HG02973 (cell line): ENCODE measurements around the gene EHMT1.
"Not testable (repeated sequence)": the region's sequence is repeated elsewhere in the genome, so short reads cannot be mapped to it uniquely, and the experiment has no call there.

ENCODE experiments used
- ATAC-seq: cut with Tn5 transposase; IDR thresholded peaks from one replicate; pipeline ENCODE4 v1.9.1; 2021; ENCODE audit warnings: moderate library complexity; ENCODE audit not compliant: unreplicated experiment

EHMT1 gene

GRCh38 chr9:137800196-137801022 is 181.6 kb downstream of the EHMT1 start:
- no peak for ATAC-seq

- ATAC-seq, result no peak
These were observed 182.2 kb downstream of the EHMT1 start for GRCh38 chr9:137801023-137801319.

DNA sequence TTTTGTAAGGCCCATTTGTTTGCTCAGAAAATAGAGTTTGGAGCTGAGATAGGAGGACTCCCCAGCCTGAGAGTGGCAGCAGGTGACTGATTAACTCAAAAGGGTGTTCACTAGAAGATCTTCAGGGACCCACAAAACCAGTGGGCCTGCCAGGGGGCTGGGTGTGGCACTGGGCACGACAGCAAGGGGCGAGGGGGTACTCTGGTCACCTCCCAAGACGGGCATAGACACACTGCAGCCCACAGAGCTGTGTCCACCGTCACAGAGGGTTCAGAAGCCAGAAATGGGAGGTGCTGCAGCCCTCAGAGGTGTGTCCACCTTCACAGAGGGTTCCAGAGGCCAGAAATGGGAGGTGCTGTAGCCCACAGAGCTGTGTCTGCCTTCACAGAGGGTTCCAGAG is 183.2 kb downstream of the EHMT1 start:
- ATAC-seq, result no peak

DNA sequence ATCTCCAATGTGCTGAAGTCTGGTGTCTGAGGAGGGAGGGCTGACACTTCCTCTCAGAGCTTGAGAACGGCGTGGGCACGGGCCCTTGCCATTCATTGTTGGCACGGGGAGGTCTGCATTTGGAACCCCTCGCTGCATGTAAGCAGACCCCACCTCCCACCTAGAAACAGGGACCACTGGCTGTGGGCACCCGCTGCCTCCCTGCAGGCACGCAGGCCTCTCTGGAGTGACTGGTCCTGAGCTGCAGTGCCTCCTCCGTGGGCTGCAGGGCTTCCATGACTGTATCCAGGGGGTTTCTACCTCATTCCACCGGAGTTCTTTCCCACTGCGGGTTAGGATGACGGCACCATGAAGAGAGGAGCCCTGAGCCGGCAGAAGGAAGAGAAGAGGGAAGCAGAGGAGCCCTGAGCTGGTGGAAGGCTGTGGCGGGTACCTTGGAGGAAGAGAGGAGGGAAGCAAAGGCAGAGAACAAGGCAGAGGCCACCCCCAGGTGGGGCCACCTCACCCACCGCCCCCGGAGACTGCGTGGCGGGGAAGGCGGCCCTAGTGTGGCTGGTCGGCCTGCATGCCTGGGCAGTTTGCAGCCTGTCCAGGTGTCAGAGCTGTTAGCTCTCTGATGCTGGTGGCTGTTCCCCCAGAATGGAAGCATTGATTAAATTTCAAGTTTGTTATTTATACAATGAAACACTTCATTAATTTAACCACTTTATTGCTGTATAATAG is 183.9 kb downstream of the EHMT1 start:
- ATAC-seq, result no peak

GRCh38 chr9:137804908-137805630 is 186.3 kb downstream of the EHMT1 start:
- no peak for ATAC-seq

DNA sequence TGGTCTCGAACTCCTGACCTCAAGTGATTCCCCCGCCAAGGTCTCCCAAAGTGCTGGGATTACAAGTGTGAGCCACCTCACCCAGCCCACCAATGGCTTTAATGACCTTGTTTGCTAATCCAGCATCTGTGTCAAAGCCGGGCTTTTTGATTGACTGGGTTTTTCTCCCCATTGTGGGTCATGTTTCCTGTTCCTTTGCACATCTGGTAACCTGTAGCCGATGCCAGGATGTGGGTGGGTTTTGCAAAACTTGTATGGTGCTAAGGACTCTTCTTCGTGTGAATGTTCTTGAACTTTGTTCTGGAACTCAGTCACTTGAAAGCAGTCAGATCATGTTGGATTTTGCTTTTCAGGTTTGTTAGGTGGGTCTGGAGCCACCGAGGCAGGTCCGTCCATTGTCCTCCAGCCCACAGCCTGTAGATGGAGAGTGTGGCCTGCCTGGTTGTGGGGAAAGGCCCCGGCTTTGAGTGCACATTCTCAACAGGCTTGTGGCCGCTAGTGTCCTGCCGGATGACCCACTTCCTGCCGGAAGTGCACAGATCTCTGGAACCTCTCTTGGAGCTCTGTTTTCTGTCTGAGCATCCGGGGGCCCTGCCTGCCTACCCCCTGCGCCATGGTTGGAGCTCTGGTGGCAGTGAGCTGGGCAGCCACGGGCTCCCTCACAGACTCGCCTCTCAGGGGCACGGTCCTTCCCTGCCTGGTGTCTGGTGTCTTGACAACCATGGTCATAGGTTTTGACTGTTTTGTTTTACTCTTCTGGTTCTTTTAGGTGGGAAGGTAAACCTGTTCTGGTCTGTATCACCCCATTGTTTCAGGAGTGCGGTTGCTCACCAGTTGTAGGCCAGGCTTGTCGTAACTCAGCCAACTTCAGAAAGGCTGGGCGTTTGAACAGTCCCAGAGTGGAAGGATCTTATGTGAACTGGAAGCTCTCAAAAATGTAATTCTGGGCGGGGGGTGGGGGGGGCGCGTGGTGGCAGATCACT is 189.2 kb downstream of the EHMT1 start:
- ATAC-seq, result no peak

- no peak for ATAC-seq
These were observed 190.3 kb downstream of the EHMT1 start for GRCh38 chr9:137809040-137809576.

GRCh38 chr9:137809726-137810450 is 191.1 kb downstream of the EHMT1 start:
- not testable (repeated sequence) for ATAC-seq

DNA sequence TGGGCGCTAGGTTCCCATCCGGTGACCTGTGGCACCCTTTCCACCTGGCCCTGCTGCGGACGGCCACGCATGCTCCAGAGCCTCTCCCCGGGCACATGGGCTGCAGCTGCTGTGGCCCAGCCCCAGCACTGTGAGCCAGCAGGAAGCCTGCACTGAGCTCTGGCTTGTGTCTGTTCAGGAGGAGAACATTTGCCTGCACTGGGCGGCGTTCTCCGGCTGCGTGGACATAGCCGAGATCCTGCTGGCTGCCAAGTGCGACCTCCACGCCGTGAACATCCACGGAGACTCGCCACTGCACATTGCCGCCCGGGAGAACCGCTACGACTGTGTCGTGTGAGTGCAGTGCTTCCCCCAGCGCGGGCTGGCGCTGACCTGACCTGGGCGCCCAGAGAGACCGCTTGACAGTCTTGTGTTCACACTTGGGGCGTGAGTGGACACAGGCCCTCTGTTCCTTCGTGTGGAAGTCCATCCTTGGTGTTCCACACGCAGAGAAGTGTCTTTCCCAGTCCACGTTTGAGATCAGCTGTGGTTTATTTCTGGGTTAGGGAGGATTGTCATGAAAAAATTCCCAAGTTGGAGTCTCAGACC is 192.6 kb downstream of the EHMT1 start:
- ATAC-seq, result no peak

GRCh38 chr9:137812356-137813023 is 193.7 kb downstream of the EHMT1 start:
- ATAC-seq, result no peak

DNA sequence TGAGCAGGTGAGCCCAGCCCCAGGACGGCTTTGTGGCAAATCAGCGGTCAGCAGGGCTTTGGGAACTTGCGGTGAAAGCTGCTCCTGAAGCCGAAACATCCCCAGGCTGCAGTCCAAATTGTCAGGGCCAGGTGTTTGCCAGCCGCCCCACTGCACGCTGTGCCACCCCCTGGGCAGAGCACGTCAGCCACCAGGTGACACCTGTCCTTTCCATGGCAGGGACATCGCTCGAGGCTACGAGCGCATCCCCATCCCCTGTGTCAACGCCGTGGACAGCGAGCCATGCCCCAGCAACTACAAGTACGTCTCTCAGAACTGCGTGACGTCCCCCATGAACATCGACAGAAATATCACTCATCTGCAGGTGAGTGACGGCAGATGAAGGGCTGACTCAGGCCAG is 194.4 kb downstream of the EHMT1 start:
- ATAC-seq, result no peak

GRCh38 chr9:137813651-137814415 is 195.0 kb downstream of the EHMT1 start:
- ATAC-seq, result no peak

GRCh38 chr9:137814436-137814835 is 195.6 kb downstream of the EHMT1 start:
- no peak for ATAC-seq

DNA sequence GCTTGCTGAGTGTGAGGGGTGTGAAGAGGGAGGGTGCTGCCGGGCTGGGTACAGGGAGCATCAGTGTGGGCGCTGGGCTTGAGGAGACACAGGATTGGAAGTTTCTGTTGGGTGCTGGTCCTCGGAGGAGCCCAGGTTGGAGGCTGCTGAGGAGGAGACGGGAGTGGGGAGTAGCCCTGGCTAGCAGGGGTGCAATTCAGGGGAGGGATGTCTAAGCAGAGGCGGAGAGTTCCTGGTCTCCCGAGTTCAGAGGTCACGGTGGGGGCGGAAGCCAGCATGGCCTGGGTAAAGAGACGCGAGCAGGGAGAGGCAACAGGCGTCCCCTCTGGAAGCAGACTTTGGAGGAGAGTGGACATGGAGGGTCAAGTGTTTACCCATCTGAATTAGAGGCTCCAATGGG is 196.0 kb downstream of the EHMT1 start:
- no peak for ATAC-seq

GRCh38 chr9:137815256-137816255 is 196.8 kb downstream of the EHMT1 start:
- no peak for ATAC-seq

DNA sequence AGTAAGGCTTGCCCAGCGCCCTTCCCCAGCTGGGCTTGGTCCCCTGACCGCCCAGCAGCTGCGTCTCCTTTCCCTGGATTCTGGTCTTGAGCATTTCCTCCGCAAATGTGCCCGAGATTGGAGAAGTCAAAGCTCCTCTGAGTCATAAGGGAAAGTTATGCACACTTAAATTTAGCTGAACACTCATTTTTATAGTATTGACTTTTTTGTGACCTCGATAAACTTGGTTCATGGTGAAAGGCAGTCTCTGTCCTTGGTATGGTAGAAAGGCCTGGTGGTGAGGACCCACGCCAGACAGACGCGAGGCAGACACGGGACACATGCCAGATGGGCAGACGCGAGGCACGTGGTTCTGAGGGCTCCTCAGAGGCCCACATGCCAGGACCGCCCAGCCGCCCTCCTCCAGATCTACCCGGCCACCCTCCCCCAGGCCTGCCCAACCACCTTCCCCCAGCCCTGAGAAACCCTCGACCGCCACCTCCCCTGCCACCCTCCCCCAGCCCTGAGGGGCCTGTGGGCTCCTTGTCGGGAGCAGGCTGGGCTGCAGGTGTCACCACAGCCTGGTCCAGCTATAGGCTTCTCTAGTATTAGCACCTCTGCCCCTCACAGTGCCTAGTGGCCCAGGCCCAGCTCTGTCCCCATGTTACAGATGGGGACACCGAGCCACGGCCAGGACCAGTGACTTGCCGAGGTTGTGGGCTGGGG is 197.9 kb downstream of the EHMT1 start:
- ATAC-seq, result no peak
